Measurements from ENCODE around the gene APLP2.

- no peak for TF ChIP-seq CTCF (conservative IDR thresholded peaks at IDR 0.05)
- TF ChIP-seq ZFX (IDR thresholded peaks at IDR 0.05): no peak
Measured at GRCh38 chr11:130137999-130138398, 68.3 kb downstream of the APLP2 start.

Measured in C4-2B (cell line).